HG02938 (cell line): ENCODE measurements around the gene USP17L13.
"Not testable (repeated sequence)": the region's sequence is repeated elsewhere in the genome, so short reads cannot be mapped to it uniquely, and the experiment has no call there.

ENCODE experiments used
- ATAC-seq: cut with Tn5 transposase; IDR thresholded peaks from one replicate; pipeline ENCODE4 v1.9.1; 2021; ENCODE audit warnings: mild to moderate bottlenecking, moderate library complexity; ENCODE audit not compliant: unreplicated experiment

USP17L13 gene, protein sequence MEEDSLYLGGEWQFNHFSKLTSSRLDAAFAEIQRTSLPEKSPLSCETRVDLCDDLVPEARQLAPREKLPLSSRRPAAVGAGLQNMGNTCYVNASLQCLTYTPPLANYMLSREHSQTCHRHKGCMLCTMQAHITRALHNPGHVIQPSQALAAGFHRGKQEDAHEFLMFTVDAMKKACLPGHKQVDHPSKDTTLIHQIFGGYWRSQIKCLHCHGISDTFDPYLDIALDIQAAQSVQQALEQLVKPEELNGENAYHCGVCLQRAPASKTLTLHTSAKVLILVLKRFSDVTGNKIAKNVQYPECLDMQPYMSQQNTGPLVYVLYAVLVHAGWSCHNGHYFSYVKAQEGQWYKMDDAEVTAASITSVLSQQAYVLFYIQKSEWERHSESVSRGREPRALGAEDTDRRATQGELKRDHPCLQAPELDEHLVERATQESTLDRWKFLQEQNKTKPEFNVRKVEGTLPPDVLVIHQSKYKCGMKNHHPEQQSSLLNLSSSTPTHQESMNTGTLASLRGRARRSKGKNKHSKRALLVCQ

DNA sequence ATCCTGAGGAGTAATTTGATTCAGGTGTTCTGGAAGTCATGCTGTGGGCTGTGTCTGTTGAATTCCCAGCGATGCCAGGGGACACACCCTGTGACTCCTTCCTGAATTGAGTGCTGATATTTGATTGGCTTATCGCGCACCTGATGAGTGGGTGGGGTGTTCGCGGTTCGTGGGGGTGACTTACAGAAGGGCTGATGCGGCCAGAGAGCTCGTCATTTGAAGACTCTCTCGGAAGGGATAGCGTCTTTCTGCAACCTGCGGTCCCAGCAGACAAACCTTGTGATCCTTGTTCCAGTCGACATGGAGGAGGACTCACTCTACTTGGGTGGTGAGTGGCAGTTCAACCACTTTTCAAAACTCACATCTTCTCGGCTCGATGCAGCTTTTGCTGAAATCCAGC lies at the start of gene USP17L13:
TSS of gene USP17L13 (plus strand) at position 301 of the 400 bp plus-strand sequence. CDS start at position 301, 0 bp downstream.
- not testable (repeated sequence) for ATAC-seq

DNA sequence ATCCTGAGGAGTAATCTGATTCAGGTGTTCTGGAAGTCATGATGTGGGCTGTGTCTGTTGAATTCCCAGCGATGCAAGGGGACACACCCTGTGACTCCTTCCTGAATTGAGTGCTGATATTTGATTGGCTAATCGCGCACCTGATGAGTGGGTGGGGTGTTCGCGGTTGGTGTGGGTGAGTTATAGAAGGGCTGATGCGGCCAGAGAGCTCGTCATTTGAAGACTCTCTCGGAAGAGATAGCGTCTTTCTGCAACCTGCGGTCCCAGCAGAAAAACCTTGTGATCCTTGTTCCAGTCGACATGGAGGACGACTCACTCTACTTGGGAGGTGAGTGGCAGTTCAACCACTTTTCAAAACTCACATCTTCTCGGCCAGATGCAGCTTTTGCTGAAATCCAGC lies 14.3 kb upstream of the USP17L13 start, which contains the start of gene USP17L10:
TSS of gene USP17L10 (plus strand) at position 301 of the 400 bp plus-strand sequence. CDS start at position 301, 0 bp downstream.
- not testable (repeated sequence) for ATAC-seq

- not testable (repeated sequence) for ATAC-seq
Measured at GRCh38 chr4:9214701-9215100, 10.0 kb upstream of the USP17L13 start.

DNA sequence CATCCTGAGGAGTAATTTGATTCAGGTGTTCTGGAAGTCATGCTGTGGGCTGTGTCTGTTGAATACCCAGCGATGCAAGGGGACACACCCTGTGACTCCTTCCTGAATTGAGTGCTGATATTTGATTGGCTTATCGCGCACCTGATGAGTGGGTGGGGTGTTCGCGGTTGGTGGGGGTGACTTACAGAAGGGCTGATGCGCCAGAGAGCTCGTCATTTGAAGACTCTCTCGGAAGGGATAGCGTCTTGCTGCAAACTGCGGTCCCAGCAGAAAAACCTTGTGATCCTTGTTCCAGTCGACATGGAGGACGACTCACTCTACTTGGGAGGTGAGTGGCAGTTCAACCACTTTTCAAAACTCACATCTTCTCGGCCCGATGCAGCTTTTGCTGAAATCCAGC lies 9.6 kb upstream of the USP17L13 start, which contains the start of gene USP17L11:
TSS of gene USP17L11 (plus strand) at position 301 of the 400 bp plus-strand sequence. CDS start at position 301, 0 bp downstream.
- ATAC-seq, result not testable (repeated sequence)

GRCh38 chr4:9219852-9220251 lies 4.8 kb upstream of the USP17L13 start, which contains the start of gene USP17L12:
USP17L12 (plus strand) TSS chr4:9220152; CDS start chr4:9220152, 0 bp downstream.
- not testable (repeated sequence) for ATAC-seq

DNA sequence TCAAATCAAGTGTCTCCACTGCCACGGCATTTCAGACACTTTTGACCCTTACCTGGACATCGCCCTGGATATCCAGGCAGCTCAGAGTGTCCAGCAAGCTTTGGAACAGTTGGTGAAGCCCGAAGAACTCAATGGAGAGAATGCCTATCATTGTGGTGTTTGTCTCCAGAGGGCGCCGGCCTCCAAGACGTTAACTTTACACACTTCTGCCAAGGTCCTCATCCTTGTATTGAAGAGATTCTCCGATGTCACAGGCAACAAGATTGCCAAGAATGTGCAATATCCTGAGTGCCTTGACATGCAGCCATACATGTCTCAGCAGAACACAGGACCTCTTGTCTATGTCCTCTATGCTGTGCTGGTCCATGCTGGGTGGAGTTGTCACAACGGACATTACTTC lies 5.6 kb downstream of the USP17L13 start:
- not testable (repeated sequence) for ATAC-seq

- not testable (repeated sequence) for ATAC-seq
Measured at GRCh38 chr4:9234085-9234484, 9.4 kb downstream of the USP17L13 start, which contains the start of gene USP17L15. USP17L15 (plus strand) TSS chr4:9234385; CDS start chr4:9234385, 0 bp downstream.

GRCh38 chr4:9238461-9238860 lies 13.8 kb downstream of the USP17L13 start:
- ATAC-seq, result not testable (repeated sequence)

DNA sequence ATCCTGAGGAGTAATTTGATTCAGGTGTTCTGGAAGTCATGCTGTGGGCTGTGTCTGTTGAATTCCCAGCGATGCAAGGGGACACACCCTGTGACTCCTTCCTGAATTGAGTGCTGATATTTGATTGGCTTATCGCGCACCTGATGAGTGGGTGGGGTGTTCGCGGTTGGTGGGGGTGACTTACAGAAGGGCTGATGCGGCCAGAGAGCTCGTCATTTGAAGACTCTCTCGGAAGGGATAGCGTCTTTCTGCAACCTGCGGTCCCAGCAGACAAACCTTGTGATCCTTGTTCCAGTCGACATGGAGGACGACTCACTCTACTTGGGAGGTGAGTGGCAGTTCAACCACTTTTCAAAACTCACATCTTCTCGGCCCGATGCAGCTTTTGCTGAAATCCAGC lies 18.9 kb downstream of the USP17L13 start, which contains the start of gene USP17L17:
TSS of gene USP17L17 (plus strand) at position 301 of the 400 bp plus-strand sequence. CDS start at position 301, 0 bp downstream.
- not testable (repeated sequence) for ATAC-seq

DNA sequence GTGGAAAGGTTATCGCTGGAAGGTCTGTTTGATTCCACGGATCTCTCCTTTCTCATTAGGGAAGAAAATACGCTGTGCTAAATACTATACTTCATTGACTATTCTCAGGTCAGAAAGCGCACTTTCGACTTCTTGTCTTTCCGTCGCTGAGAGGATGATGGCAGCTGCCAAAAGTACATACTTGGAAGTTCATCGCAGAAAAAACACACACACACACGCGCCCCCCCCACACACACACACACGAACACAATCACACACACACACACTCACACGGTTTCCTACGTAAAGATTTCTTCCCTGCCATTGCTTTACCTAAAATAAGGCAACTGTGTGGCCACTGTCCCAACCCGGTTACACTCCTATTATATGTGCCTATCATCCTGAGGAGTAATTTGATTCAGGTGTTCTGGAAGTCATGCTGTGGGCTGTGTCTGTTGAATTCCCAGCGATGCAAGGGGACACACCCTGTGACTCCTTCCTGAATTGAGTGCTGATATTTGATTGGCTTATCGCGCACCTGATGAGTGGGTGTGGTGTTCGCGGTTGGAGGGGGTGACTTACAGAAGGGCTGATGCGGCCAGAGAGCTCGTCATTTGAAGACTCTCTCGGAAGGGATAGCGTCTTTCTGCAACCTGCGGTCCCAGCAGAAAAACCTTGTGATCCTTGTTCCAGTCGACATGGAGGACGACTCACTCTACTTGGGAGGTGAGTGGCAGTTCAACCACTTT lies 23.4 kb downstream of the USP17L13 start, which contains the start of gene USP17L18:
TSS of gene USP17L18 (plus strand) at position 678 of the 728 bp plus-strand sequence. CDS start at position 678, 0 bp downstream.
- ATAC-seq, result not testable (repeated sequence)

- ATAC-seq, result not testable (repeated sequence)
Measured at GRCh38 chr4:9253078-9253477, 28.4 kb downstream of the USP17L13 start, which contains the start of gene USP17L19. USP17L19 (plus strand) TSS chr4:9253378; CDS start chr4:9253378, 0 bp downstream.

DNA sequence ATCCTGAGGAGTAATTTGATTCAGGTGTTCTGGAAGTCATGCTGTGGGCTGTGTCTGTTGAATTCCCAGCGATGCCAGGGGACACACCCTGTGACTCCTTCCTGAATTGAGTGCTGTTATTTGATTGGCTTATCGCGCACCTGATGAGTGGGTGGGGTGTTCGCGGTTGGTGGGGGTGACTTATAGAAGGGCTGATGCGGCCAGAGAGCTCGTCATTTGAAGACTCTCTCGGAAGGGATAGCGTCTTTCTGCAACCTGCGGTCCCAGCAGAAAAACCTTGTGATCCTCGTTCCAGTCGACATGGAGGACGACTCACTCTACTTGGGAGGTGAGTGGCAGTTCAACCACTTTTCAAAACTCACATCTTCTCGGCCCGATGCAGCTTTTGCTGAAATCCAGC lies 33.1 kb downstream of the USP17L13 start, which contains the start of gene USP17L20:
TSS of gene USP17L20 (plus strand) at position 301 of the 400 bp plus-strand sequence. CDS start at position 301, 0 bp downstream.
- not testable (repeated sequence) for ATAC-seq

DNA sequence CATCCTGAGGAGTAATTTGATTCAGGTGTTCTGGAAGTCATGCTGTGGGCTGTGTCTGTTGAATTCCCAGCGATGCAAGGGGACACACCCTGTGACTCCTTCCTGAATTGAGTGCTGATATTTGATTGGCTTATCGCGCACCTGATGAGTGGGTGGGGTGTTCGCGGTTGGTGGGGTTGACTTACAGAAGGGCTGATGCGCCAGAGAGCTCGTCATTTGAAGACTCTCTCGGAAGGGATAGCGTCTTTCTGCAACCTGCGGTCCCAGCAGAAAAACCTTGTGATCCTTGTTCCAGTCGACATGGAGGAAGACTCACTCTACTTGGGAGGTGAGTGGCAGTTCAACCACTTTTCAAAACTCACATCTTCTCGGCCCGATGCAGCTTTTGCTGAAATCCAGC lies 37.9 kb downstream of the USP17L13 start, which contains the start of gene USP17L21:
TSS of gene USP17L21 (plus strand) at position 301 of the 400 bp plus-strand sequence. CDS start at position 301, 0 bp downstream.
- not testable (repeated sequence) for ATAC-seq

DNA sequence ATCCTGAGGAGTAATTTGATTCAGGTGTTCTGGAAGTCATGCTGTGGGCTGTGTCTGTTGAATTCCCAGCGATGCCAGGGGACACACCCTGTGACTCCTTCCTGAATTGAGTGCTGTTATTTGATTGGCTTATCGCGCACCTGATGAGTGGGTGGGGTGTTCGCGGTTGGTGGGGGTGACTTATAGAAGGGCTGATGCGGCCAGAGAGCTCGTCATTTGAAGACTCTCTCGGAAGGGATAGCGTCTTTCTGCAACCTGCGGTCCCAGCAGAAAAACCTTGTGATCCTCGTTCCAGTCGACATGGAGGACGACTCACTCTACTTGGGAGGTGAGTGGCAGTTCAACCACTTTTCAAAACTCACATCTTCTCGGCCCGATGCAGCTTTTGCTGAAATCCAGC lies 42.6 kb downstream of the USP17L13 start, which contains the start of gene USP17L22:
TSS of gene USP17L22 (plus strand) at position 301 of the 400 bp plus-strand sequence. CDS start at position 301, 0 bp downstream.
- not testable (repeated sequence) for ATAC-seq

DNA sequence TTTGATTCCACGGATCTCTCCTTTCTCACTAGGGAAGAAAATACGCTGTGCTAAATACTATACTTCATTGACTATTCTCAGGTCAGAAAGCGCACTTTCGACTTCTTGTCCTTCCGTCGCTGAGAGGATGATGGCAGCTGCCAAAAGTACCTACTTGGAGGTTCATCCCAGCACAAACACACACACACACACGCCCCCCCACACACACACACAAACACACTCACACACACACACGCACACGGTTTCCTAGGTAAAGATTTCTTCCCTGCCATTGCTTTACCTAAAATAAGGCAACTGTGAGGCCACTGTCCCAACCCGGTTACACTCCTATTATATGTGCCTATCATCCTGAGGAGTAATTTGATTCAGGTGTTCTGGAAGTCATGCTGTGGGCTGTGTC lies 47.0 kb downstream of the USP17L13 start:
- not testable (repeated sequence) for ATAC-seq
